GM21367 (cell line): ENCODE results near the gene PLK5.

Source experiments
- ATAC-seq: cut with Tn5 transposase; IDR thresholded peaks from one replicate; pipeline ENCODE4 v1.9.1; 2021; ENCODE audit not compliant: unreplicated experiment

Gene PLK5

GRCh38 chr19:1576242-1577089 lies 52.6 kb downstream of the PLK5 start:
- ATAC-seq, result no peak

- no peak for ATAC-seq
Observed at GRCh38 chr19:1577090-1577928, 53.4 kb downstream of the PLK5 start.

- ATAC-seq, result no peak
Observed at GRCh38 chr19:1577929-1578618, 54.2 kb downstream of the PLK5 start.

- no peak for ATAC-seq
Observed at GRCh38 chr19:1579222-1579621, 55.3 kb downstream of the PLK5 start.

GRCh38 chr19:1580382-1580781 lies 56.5 kb downstream of the PLK5 start:
- no peak for ATAC-seq

- no peak for ATAC-seq
Observed at GRCh38 chr19:1580957-1581356, 57.1 kb downstream of the PLK5 start.

- ATAC-seq, result no peak
Observed at GRCh38 chr19:1582201-1582600, 58.3 kb downstream of the PLK5 start.

GRCh38 chr19:1584500-1585242 lies 60.8 kb downstream of the PLK5 start:
- ATAC-seq, result no peak

- no peak for ATAC-seq
Observed at GRCh38 chr19:1585243-1585580, 61.3 kb downstream of the PLK5 start.
